ENCODE results near the gene ZNF860.

ZNF860 gene

DNA sequence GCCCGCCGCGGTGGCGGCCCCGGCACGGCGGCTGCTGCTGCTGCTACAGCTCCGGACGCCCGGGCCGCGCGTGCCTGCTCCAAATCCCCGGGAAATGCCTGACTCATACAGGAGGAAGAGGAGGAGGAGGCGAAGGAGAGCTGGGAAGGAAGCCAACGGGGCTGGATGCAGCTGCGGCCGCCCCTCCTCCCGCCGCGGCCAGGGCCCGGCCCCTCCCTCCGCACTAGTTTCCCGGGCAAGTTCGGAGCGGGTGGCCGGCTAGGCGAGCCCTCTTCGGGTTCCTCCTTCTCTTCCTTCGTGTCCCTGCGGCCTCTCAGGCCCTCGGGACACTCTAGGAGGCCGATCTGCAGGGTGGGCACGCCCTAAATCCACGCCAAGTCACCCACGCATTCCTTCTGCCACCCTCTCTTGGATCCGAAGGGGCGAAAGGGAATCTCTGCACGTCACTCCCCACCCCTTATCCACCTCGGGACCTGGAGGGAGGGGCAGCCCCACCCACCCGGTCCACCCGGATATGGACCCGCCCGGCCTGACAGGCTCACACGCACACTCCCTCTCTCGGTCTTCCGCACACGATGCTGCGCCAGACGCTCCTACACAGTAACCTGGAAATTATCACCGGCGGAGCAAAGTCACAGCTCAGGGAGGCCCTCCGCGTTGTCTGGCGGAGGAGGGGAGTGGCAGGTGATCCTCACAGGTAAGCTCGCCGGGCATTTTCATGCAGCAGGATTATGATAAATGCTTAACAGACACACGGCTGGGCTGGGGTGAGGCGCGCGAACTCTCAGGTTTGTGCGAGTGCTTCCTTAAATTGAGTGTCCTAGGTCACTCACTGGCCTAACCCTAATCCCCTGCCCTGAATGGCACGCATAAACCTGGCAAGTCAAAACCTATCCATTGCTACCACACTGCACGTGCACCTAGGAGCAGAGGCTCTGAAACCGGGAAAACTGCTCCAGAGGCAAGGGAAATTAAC lies at the start of gene ZNF860, which contains the start of gene OSBPL10:
Gene ZNF860 (plus strand): TSS at position 545 of the 976 bp plus-strand sequence. CDS start 7,330 bp downstream, outside the sequence.
Gene OSBPL10 (minus strand): TSS at position 57 of the 976 bp plus-strand sequence. CDS start 83 bp downstream, outside the sequence.
- no peak for DNase-seq (ENCODE audit: low read depth in 2 of 2)

- DNase-seq (ENCODE audit: low read depth in 2 of 2) = no peak
These were observed 48.6 kb upstream of the ZNF860 start for GRCh38 chr3:31932990-31933389.

DNA sequence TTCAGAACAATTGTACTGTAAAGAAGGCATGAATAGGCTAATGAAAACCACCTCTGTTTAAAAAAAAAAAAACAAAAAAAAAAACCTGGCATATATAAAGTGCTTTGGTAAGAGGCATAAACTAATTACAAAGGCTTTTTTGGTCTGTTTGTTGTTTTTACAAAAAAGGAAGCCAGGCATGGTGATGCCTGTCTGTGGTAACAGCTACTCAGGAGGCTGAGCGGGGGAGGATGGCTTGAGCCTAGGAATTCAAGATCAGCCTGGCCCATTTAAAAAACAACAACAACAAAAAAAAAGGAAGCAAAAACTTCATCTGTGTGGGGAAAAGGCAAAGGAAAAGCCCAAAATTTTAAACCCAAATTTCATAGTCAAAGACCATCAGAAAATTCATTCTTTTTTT lies 47.5 kb upstream of the ZNF860 start:
- no peak for DNase-seq (ENCODE audit: low read depth in 2 of 2)

- no peak for DNase-seq (ENCODE audit: low read depth in 2 of 2)
These were observed 46.7 kb upstream of the ZNF860 start for GRCh38 chr3:31934866-31935265.

DNA sequence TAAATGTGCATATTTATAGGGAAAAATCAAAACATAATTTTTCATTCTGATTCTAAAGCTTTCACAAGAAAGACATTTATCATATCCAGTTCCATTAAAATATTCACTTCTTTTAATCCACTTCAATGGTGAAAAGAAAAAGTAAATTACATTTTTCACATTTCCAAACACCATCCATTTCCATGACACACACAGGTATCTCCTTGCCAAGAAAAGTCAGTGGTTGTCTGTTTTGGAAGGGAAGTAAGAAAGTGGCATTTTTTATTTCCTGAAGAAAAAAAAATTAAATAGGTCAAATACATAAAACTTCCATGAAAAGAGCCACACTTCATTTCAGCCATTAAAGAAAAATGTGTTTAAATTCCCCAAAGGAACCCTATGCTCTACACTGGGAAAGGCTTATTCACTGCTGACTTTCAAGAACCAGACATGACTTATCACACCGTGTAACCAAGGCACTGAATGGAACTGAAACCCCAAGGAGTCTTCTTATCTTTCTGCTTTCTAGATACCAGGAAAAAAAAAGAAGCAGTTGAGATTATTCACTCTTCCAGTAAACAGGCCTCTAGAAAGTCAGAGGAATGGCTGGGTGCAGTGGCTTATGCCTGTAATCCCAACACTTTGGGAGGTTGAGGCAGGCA lies 45.0 kb upstream of the ZNF860 start:
- DNase-seq (ENCODE audit: low read depth in 2 of 2) = no peak

DNA sequence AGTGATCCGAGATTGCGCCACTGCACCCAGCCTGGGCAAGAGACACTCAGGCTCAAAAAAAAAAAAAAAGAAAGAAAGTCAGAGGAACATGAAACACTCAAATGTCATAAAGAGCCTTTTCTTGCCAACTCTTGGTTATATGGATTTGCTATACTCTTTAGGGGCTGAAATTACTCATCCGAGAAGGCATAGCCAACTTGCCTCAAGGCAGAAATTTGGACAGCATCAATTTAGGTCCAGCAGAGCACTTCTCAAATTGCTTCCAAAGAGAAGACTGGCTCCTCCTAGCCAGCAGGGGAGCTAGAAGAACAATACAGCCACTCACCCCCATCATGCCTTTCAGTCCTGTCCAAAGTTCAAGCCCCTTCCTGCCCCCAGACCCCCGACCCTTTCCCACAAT lies 44.3 kb upstream of the ZNF860 start:
- no peak for DNase-seq (ENCODE audit: low read depth in 2 of 2)

DNA sequence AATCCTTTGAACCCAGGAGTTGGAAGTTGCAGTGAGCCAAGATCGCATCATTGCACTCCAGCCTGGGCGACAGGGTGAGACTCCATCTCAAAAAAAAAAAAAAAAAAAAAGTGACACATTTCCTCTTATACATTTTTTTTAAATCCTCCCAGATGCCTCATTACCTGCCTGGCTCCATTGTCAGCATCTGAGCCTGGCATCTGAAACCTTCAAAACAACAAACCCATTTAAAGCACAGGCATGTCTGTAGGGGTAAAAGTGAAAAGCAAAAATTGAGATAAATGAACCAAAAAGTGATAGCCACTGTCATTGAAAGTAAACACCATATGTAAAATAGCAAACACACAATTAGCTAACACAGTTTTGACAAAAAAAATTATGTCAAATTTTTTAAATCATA lies 39.1 kb upstream of the ZNF860 start:
- DNase-seq (ENCODE audit: low read depth in 2 of 2) = no peak

DNA sequence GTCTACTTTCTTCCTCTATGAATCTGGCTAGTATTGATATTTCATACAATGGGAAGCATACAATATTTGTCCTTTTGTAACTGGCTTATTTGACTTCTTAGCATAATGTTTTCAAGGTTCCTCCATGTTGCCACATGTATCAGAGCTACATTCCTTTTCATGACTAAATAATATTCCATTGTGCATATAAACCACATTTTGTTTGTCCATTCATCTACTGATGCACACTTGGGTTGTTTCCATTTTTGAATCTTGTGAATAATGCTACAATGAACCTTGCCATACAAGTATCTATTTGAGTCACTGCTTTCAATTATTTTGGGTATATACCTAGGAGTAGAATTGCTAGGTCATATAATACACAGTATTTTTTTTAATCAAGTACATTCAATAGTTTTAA lies 38.5 kb upstream of the ZNF860 start:
- DNase-seq (ENCODE audit: low read depth in 2 of 2) = no peak

- no peak for DNase-seq (ENCODE audit: low read depth in 2 of 2)
These were observed 35.9 kb upstream of the ZNF860 start for GRCh38 chr3:31945738-31946052.

DNA sequence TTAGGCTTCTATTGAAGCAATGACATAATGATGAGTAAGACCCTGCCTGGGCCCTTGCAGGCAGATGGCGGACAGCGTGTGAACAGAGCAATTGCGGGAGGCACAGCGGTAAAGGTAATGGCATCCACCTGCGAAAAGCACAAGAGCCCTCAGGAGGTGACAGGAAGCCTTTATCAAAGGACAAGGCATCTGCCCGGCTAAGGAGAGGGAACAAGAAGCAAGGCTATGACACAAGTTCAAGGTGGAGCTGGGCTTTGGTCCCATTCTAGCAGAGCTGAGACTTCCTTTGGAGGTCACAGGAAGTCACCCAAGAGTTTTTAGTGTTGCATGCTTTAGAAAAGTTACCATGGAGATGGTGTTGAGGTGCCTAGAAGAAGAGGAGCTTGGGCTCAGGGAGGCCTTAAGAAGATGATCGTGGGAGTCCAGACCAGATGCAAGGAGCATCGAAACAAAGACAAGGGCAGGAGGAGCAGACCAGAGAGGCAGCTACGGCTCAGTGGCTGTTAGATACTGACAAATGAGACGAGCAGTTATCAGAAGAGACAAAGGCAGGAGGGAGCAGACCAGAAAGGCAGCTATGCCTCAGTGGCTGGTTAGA lies 35.0 kb upstream of the ZNF860 start:
- DNase-seq (ENCODE audit: low read depth in 2 of 2) = no peak

GRCh38 chr3:31947162-31947561 lies 34.4 kb upstream of the ZNF860 start:
- no peak for DNase-seq (ENCODE audit: low read depth in 2 of 2)

GRCh38 chr3:31947671-31948091 lies 33.9 kb upstream of the ZNF860 start:
- no peak for DNase-seq (ENCODE audit: low read depth in 2 of 2)

DNA sequence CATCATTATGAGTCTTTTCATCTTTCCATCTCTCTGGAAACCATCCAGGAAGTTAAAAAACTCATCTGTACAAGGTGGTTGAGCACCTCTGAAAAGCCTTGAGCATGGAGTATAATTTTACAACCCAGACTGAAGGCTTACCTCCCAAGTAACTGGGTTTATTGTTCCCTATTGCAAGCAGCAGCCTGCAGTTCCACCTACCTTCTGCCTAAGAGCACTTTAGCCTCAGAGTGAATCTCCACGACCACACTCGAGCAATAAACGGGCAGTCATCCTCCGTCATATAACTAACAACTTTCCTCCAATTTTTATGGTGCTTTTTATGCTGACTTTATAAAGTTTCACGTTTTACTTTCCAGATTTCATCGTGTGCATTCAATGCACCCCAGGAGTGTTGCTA lies 33.3 kb upstream of the ZNF860 start:
- DNase-seq (ENCODE audit: low read depth in 2 of 2) = no peak

DNA sequence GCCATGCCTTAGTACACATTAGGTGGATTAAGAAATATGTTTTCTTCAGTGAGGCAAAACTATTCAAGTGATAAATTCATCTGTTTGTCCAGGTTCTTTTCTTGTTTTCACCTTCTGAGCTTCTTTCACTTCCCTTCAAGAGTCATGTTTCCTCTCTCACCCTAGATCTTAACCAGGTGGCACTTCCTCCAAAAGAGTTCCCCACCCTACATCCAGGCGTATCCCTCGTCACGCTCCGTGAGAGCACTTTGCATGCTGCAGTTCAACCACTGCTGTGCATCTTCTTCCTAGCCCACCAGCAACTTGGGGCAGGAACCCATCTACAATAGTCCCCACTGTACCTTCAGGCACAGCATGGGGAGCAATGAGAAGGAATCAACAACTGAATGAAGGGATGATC lies 29.3 kb upstream of the ZNF860 start:
- no peak for DNase-seq (ENCODE audit: low read depth in 2 of 2)

GRCh38 chr3:31953091-31953490 lies 28.5 kb upstream of the ZNF860 start:
- DNase-seq (ENCODE audit: low read depth in 2 of 2) = no peak

- no peak for DNase-seq (ENCODE audit: low read depth in 2 of 2)
These were observed 27.9 kb upstream of the ZNF860 start for GRCh38 chr3:31953636-31954035.

DNA sequence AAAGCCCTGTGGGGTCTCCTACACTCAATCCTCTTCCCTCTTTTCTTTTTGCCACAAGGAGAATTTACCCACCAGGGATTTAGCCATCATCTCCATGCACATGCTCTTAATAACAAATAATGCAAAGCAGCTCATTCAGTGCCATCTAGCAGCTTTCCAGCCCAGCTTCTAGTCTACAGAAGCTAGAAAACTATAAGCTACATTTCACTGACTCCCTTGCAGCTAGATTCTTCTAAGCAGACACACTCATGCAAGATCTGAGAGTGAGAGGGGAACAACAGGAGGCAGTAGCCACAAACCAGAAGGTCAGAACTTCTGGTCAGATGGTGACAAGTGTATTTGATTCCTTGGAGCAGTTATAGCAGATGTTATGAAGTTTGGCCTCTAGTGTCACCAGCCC lies 26.0 kb upstream of the ZNF860 start:
- no peak for DNase-seq (ENCODE audit: low read depth in 2 of 2)

DNA sequence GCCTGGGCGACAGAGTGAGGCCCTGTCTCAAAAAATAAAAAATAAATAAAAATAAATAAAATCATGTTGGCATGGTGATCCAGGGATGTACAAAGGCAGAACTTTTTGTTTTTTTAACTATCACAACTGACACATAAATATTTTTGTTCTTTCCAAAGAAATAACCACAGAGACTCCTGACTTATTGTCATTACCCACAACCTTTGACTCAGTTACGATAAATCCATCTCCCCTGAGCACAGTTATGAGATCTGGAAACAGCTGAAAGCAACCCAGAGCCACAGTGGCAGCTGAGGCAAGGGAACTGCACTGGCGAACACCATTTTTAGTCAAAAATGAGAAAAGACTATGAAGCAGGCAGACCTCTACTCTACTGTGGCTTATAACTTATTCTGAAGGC lies 24.4 kb upstream of the ZNF860 start:
- DNase-seq (ENCODE audit: low read depth in 2 of 2) = no peak

DNA sequence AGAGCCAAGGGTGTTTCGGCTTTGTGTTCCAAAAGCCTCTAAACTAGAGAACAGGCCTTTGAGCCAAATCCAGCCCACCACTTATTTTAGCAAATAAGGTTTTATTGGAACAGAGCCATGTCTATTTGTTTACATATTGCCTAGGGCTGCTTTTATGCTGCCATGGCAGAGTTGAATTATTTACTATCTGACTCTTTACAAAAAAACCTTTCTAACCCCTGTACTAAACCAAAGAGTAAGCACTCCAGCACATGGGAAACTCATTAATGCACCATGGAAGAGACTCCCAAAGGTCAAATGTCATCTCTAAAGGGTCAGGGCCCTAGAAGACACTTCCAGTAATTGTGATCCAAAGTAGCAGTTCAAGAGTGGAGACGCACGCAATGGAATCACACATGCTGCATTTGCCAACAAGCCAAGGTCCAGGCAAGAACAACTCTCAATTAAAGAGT lies 22.8 kb upstream of the ZNF860 start:
- DNase-seq (ENCODE audit: low read depth in 2 of 2) = no peak

DNA sequence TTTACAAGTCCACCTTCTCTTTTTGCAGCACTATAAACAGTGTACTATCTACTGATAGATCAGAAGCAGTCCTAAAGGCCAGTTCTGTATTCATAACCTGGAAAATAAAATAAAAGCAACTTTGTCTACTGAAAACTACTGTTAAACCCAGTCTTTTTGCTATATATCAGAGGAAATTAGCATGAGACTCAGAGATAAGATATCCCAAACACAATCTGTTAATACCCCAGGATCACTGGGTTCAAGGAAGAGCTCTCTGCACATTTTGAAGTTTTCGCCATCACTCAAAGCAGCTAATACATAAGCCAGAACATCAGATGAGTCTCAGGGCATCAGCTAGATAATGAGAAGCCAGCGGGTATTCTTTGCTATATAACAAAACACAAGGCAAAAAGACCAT lies 22.3 kb upstream of the ZNF860 start:
- no peak for DNase-seq (ENCODE audit: low read depth in 2 of 2)

DNA sequence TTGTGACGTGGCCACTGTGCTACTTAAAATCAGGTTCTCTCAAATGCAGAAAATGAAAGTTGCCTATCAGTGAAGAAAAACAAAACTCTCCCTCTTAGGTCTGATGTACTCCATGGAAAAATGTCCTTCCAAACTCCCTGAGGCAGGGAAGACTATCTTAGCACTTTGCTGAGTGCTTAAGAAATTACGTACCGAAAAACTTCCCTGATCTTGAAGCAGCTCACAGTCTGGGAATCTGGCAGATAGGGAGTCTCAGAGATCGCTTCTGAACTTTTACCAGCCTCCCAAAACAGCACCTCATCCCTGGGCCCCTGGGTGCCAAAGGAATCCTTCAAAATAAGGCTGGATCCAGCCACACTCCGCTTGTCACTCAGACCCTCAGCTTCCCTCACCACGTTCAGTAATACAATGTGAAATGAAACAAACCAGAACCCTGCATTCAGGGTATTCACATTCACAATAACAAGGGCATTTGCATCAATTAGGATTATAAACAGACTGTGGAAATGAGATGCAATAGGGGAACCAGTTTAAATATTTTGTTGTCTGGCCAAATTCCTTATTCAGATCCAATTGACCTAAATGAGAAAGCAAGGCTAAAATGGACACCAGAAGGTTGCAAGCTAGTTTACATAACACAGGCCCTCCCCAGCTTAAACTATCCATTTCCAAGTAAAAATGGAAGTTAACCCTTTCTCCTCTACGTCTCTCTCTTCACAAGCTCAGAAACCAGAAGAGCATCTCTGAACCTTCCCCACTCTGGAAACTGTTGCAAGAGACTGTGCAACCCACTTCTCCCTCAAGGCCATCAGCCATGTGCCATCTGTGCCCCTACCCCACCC lies 21.4 kb upstream of the ZNF860 start:
- DNase-seq (ENCODE audit: low read depth in 2 of 2) = no peak

Measured in stimulated activated CD8-positive, alpha-beta memory T cell treated with anti-CD3 and anti-CD28 coated beads, Interleukin-15, amount 100 ng/mL, for 4 hours (primary cell).